HG03521 (cell line): ENCODE data around the gene GCNA.
"Not testable (repeated sequence)": the region's sequence is repeated elsewhere in the genome, so short reads cannot be mapped to it uniquely, and the experiment has no call there.

ENCODE experiments used
- ATAC-seq: cut with Tn5 transposase; IDR thresholded peaks from one replicate; pipeline ENCODE4 v1.9.1; 2021; ENCODE audit warnings: mild to moderate bottlenecking, moderate library complexity; ENCODE audit not compliant: unreplicated experiment

GCNA gene

GRCh38 chrX:71556036-71556435 lies 22.2 kb upstream of the GCNA start:
- no peak for ATAC-seq

GRCh38 chrX:71558920-71559319 lies 19.3 kb upstream of the GCNA start:
- ATAC-seq: no peak

DNA sequence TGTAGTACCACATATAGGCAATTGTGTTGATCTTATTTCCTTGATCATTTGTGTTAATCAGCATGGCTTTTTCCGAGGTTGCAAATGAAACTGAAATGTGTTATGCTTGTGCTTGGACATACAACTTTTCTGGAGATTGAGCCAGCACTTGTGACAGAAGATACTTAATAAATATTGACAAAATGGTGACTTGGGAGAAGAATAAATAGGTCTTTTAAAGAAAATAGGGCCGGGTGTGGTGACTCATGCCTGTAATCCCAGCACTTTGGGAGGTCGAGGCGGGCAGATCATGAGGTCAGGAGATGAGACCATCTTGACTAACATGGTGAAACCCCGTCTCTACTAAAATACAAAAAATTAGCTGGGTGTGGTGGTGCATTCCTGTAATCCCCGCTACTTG lies 18.5 kb upstream of the GCNA start:
- not testable (repeated sequence) for ATAC-seq

GRCh38 chrX:71563921-71564320 lies 14.3 kb upstream of the GCNA start:
- no peak for ATAC-seq

DNA sequence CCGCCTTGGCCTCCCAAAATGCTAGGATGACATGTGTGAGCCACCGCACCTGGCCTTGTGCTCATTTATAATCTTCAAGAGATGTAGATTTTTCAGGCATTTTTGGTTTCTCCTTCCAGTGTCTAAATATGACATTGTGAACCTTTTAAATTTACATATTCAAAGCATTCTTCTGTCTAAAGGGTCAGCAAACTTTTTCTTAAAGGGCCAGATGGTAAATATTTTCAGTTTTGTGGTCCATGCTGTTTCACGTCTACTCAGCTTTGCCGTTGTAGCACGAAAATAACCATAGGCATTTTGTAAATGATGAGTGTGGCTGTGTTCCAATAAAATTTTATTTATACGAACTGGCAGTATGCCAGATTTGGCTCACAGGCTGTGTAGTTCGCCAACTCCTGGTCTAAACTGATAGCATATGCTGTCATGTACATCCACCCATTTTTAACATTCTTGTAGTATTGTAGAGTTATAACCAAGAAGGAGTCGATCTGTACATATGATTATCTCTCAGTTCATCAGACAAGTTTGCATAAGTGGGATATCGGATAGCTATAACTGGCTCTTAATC lies 12.7 kb upstream of the GCNA start:
- ATAC-seq: no peak

GRCh38 chrX:71571390-71571789 lies 6.8 kb upstream of the GCNA start:
- ATAC-seq: not testable (repeated sequence)

DNA sequence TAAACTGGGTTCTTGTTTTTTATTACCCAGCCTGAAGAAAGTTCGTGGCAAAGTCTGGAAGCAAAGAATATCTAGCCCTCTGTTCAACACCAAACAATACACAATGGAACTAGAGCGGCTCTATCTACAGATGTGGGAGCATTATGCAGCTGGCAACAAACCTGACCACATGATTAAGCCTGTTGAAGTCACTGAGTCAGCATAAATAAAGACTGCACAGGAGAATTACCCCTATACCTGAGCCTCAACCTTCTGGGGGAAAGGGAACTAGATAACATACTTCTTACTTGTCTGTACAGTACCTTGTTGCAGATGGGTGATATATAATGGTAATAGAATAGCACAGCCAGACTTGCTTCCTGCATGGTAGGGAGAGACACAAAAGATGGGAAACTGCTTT lies 4.6 kb upstream of the GCNA start:
- ATAC-seq: no peak

DNA sequence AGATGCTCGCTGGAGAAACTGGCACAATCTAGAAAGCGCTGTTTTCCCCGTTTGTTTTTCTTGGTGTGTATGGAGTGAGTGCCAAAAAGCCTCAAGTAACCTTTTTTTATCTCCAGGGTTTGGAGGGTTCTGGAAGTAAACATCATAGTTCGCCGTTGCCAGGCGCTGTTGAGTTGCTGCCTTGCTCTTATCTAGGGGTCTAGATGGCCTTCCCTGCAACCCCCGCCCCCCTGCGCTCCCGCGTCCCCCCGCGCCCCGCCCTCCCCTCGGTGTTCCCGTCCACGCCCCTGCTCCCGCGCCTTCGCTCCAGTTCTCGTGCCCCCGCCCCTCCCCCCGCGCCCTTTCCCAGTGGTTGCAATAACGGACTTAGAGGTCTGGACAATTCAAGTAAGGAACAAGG lies 555 bp upstream of the GCNA start:
- ATAC-seq: no peak

DNA sequence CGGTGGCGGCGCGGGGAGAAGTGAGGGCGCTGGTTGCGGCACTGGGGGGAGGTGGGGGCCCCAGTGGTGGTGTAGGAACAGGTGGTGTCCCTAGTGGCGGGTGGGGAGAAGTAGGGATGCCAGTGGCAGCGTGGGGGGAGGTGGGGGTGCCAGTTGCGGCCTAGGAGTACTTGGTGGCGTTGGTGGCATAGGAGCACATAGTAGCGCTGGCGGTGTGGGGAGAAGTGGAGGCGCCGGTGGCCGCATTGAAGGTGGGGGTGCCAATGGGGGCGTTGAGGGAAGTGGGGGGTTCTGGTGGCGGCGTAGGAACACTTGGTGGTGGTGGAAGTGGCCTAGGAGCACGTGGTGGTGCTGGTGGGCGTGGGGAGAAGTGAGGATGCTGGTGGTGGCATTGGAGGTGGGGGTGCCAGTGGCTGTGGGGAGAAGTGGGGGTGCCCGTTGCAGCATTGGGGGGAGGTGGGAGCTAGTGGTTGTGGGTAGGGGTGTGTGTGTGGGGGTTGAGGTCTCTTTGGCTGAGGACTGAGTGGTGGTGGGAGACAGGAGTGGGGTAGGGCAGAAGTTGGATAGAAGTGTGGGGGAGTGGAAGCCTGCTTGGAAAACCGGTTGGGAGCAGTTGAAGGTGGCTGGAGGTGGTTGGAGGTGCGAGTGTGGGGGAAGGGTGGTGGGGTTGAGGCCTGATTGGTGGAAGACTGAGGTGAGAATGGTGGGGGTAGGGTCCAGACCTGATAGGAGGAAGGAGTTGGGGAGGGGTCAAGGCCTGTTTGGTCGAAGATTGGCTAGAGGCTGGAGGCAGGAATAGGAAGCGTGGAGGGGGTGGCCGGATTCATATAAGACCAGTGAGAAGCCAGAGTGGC lies 1.1 kb downstream of the GCNA start:
- ATAC-seq: no peak

GRCh38 chrX:71579990-71580380 lies 1.7 kb downstream of the GCNA start:
- no peak for ATAC-seq

- ATAC-seq: no peak
These were observed 3.0 kb downstream of the GCNA start for GRCh38 chrX:71581210-71581609.

- no peak for ATAC-seq
These were observed 8.7 kb downstream of the GCNA start for GRCh38 chrX:71586929-71587328.

DNA sequence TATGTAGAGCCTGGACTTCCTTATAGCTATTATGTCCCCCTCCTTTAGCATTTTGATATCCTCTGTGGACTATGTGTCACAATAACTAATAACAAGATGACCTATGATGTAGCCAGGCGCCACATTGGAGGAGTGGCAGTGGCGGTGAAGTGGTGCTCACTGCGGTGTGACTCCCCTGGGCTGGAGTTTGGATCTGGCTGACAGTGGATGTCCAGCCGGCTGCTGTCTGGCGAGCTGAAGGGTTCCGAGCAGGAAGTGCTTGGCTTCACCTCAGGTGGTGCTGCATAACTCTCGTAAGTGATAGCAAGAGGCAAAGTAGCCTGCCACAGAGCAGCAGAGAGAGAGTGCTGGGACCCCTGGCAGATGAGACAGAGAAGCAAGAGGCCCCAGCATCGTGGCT lies 15.0 kb downstream of the GCNA start:
- ATAC-seq: not testable (repeated sequence)

DNA sequence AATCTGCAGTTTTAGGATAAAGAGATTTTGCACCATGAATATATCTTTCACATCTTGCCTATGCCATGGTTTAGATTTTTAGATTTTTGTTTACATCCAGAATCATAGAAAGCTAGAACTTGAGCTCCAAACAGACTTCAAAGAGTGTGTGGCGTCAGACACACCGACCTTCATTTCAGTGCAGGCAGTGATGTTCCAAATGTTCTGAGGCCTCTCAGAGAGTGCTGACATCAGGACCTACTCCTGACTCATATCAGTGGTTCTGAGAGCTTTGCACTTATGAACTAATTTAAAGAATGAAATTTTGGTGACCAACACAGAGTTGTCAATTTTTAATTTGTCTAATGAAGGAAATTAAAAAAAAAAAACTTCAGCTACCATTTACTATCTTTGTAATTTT lies 21.7 kb downstream of the GCNA start:
- ATAC-seq: no peak

DNA sequence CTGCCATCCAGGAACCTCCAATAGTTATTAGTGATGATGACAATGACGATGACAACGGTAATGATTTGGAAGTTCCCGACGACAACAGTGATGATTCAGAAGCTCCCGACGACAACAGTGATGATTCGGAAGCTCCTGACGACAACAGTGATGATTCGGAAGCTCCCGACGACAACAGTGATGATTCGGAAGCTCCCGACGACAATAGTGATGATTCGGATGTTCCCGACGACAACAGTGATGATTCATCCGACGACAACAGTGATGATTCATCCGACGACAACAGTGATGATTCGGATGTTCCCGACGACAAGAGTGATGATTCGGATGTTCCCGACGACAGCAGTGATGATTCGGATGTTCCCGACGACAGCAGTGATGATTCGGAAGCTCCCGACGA lies 25.4 kb downstream of the GCNA start:
- ATAC-seq: no peak

GRCh38 chrX:71604141-71604540 lies 25.9 kb downstream of the GCNA start:
- ATAC-seq: no peak

GRCh38 chrX:71604796-71605568 lies 26.7 kb downstream of the GCNA start:
- no peak for ATAC-seq

- ATAC-seq: no peak
These were observed 28.4 kb downstream of the GCNA start for GRCh38 chrX:71606536-71607216.

DNA sequence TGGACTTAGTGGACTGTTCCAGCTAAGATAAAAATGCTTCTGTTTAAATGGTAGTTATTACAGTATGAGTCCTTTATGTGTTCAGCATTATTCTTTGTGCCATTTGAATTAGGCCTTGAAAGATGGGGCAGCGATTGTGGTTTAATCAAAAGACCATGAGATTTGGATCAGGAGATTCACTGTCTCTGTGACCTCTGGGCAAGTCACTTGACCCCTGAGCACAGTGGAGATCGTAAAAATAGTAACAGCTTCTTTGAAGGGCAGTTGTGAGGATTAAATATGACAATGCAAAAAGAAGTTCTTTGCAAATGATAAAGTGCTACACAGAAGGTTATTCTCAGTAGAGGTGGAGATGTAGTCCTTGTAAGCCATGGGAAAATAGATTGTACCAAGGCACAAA lies 29.3 kb downstream of the GCNA start:
- no peak for ATAC-seq

DNA sequence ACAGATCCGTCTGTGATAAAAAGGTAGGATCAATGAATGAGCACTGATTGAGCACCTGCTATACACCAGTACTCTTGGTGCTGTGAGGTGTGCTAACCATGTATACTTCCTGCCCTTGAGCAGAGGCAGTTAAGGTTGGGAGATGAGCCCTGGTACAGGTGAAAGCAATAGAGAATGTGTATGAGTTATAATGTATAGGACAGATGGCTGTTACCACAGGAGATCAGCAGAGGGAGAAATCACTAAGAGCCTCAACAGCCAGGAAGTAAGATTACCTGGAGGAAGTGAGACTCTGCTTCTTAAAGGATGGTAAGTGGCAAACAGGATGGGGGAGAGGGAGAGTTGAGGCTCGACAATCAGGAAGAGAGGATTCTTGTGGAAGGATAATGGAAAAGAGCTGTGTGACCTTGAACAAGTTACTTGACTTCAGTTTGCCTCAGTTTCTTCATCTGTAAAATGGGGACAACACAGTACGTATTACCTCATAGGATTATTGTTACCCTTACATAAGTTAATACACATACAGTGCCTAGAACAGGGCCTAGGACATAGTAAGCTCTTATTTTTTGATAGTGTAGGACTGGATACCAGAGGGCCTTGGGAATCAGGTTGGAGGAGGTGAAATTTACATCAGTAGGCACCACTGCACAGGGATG lies 31.0 kb downstream of the GCNA start:
- ATAC-seq: no peak

DNA sequence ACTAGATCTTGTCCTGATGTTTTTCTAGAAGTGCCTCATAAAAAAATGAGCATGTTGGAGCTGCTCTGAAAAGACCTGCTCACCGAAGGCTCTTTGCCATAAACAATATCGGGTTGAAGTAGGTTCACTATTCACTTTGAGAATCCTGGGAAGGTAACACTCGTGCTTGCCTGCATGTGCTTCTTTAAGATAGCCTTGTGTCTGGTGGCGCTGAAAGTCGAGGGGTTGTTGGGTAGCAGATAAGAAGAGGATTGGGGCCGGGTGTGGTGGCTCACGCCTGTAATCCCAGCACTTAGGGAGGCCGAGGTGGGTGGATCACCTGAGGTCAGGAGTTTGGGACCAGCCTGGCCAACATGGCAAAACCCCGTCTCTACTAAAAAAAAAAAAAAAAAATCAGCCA lies 33.5 kb downstream of the GCNA start:
- not testable (repeated sequence) for ATAC-seq
